Common myeloid progenitor, CD34-positive (primary cell): ENCODE results near the gene PHKG2.

Experiments
- CTCF ChIA-PET: fragments of 350-600 bp; sonication (Branson Sonifier 250); formaldehyde crosslinking; loops from one replicate; lab custom pipeline; 2021; ENCODE audit warnings: antibody characterized with exemption; lab: Charles Lee
- POLR2A ChIA-PET: fragments of 350-600 bp; sonication (Branson Sonifier 250); formaldehyde crosslinking; loops from one replicate; lab custom pipeline; 2021; ENCODE audit warnings: antibody characterized with exemption; lab: Charles Lee
- DNase-seq, 3 donors: peaks; one replicate each; pipeline versions ENCODE4 v3.0.0 to v3.0.0-alpha.2; 2013
- H3K27ac ChIP-seq, 2 experiments: 1 replicate in 1 of 2; 2 replicates in 1 of 2; pipeline ENCODE4 v1.7.0; 2013; ENCODE audit warnings: inconsistent platforms in 2 of 2, low read length in 2 of 2, mild to moderate bottlenecking in 2 of 2, low read depth in 1 of 2, moderate library complexity in 1 of 2; ENCODE audit not compliant: severe bottlenecking in 2 of 2, insufficient read depth in 1 of 2, poor library complexity in 1 of 2
- H3K27me3 ChIP-seq, 5 experiments: replicated peaks in 2 of 5; 1 replicate in 3 of 5; 2 replicates in 2 of 5; pipeline versions ENCODE4 v1.6.1 to v1.7.0; 2013; ENCODE audit warnings: low read length in 4 of 5, mild to moderate bottlenecking in 2 of 5, moderate library complexity in 2 of 5, inconsistent platforms in 1 of 5; ENCODE audit not compliant: insufficient read depth in 5 of 5, control insufficient read depth in 4 of 5
- H3K36me3 ChIP-seq, 4 experiments: 1 replicate in 2 of 4; 2 replicates in 2 of 4; pipeline versions ENCODE4 v1.6.1 to v1.7.0; 2013; ENCODE audit warnings: low read length in 3 of 4, control low read depth in 1 of 4, mild to moderate bottlenecking in 1 of 4; ENCODE audit not compliant: control insufficient read depth in 4 of 4, insufficient read depth in 4 of 4
- H3K4me1 ChIP-seq, 4 experiments: 1 replicate in 3 of 4; 2 replicates in 1 of 4; pipeline versions ENCODE4 v1.6.1 to v1.7.1; 2013; ENCODE audit warnings: low read length in 3 of 4, mild to moderate bottlenecking in 3 of 4, control low read depth in 1 of 4, inconsistent platforms in 1 of 4, moderate library complexity in 1 of 4; ENCODE audit not compliant: control insufficient read depth in 4 of 4, insufficient read depth in 4 of 4; ENCODE audit errors: control extremely low read depth in 1 of 4
- H3K4me3 ChIP-seq, 7 experiments: 1 replicate in 4 of 7; 2 replicates in 3 of 7; pipeline versions ENCODE4 v1.5.1 to v1.7.0; 2013; ENCODE audit warnings: mild to moderate bottlenecking in 7 of 7, low read length in 6 of 7, moderate library complexity in 6 of 7, inconsistent platforms in 2 of 7, low read depth in 2 of 7, control low read depth in 1 of 7; ENCODE audit not compliant: insufficient read depth in 4 of 7, control insufficient read depth in 1 of 7; ENCODE audit errors: extremely low read depth in 1 of 7
- H3K9me3 ChIP-seq, 5 experiments: 1 replicate in 4 of 5; 2 replicates in 1 of 5; pipeline versions ENCODE4 v1.6.1 to v1.7.1; 2013; ENCODE audit warnings: low read length in 4 of 5, mild to moderate bottlenecking in 2 of 5, inconsistent platforms in 1 of 5, low read depth in 1 of 5, moderate library complexity in 1 of 5; ENCODE audit not compliant: control insufficient read depth in 4 of 5, insufficient read depth in 2 of 5; ENCODE audit errors: control extremely low read depth in 1 of 5
- WGBS: methylation state at CpG from one replicate; pipeline ENCODE4 v1.1.5; 2013; ENCODE audit not compliant: insufficient coverage; 5-methylcytosine and 5-hydroxymethylcytosine counted together

The PHKG2 gene

GRCh38 chr16:30738984-30739951, 9.0 kb upstream of the PHKG2 start:
- ChIA-PET POLR2A (no interaction called here), CTCF (no interaction called here)
- Histone ChIP-seq H3K27ac (peak overlapping the region in 1 of 2 experiments; percentile 5), H3K4me3 (no peak overlapping the region), H3K27me3 (no peaks in the 10 kb centered on the region), H3K36me3 (peaks cover 21 to 85% (median 60%) of the 10 kb centered on the region in 4 experiments), H3K9me3 (no peaks in the 10 kb centered on the region), H3K4me1 (no peaks in the 10 kb centered on the region)
- WGBS = 97% methylated on average over 26 of the region's 37 CpGs
- DNase-seq = no peak

- POLR2A ChIA-PET = no interaction called here
- no peak overlapping the region for H3K4me3 ChIP-seq
- no peak for DNase-seq
- no peaks in the 10 kb centered on the region for H3K27me3 ChIP-seq
- no peaks in the 10 kb centered on the region for H3K9me3 ChIP-seq
- H3K27ac ChIP-seq = no peak overlapping the region
- CTCF ChIA-PET = interaction anchor here (0.9 kb wide), 1 partner anchor 19 kb away, joined by 4 read pairs; no protein-coding TSS in a partner anchor
- 88% methylated on average over 5 of the region's 8 CpGs for WGBS
- no peaks in the 10 kb centered on the region for H3K4me1 ChIP-seq
- H3K36me3 ChIP-seq = peaks cover 20 to 90% (median 61%) of the 10 kb centered on the region in 4 experiments
These were observed 7.6 kb upstream of the PHKG2 start for GRCh38 chr16:30740364-30741251.

- Histone ChIP-seq H3K4me1 (no peaks in the 10 kb centered on the region), H3K9me3 (no peaks in the 10 kb centered on the region), H3K27me3 (no peaks in the 10 kb centered on the region), H3K27ac (no peak overlapping the region), H3K4me3 (no peak overlapping the region), H3K36me3 (peaks cover 12 to 82% (median 54%) of the 10 kb centered on the region in 4 experiments)
- 97% methylated on average over 5 of the region's 6 CpGs for WGBS
- CTCF ChIA-PET = no interaction called here
- POLR2A ChIA-PET = no interaction called here
- DNase-seq = no peak
These were observed 6.7 kb upstream of the PHKG2 start for GRCh38 chr16:30741461-30741914.

- Histone ChIP-seq H3K4me3 (no peak overlapping the region), H3K9me3 (no peaks in the 10 kb centered on the region), H3K27ac (no peak overlapping the region), H3K27me3 (no peaks in the 10 kb centered on the region), H3K4me1 (peaks cover 0 to 6% (median 4%) of the 10 kb centered on the region in 4 experiments), H3K36me3 (peaks cover 9 to 60% (median 34%) of the 10 kb centered on the region in 4 experiments)
- DNase-seq = no peak
- CTCF ChIA-PET = interaction anchor here (0.9 to 1.5 kb wide), 2 partner anchors 13 to 17 kb away, joined by 5 to 6 read pairs; no protein-coding TSS in a partner anchor
- POLR2A ChIA-PET = interaction anchor here (0.6 kb wide), 1 partner anchor 84 kb away, joined by 3 read pairs; no protein-coding TSS in a partner anchor
- WGBS = 100% methylated on average over 10 of the region's 11 CpGs
These were observed 4.5 kb upstream of the PHKG2 start for GRCh38 chr16:30743716-30744115.

GRCh38 chr16:30744183-30744582, 4.0 kb upstream of the PHKG2 start:
- no peak for DNase-seq
- H3K36me3 ChIP-seq = peaks cover 6 to 55% (median 29%) of the 10 kb centered on the region in 4 experiments
- peaks cover 3 to 7% (median 5%) of the 10 kb centered on the region in 4 experiments for H3K4me1 ChIP-seq
- H3K27me3 ChIP-seq = no peaks in the 10 kb centered on the region
- ChIA-PET POLR2A (no interaction called here), CTCF (interaction anchor here (0.9 kb wide), 1 partner anchor 16 kb away, joined by 5 read pairs; no protein-coding TSS in a partner anchor)
- WGBS = no CpG with 5 or more reads among the region's 2 CpGs
- no peak overlapping the region for H3K4me3 ChIP-seq
- H3K9me3 ChIP-seq = no peaks in the 10 kb centered on the region
- H3K27ac ChIP-seq = no peak overlapping the region

GRCh38 chr16:30745082-30745481, 3.1 kb upstream of the PHKG2 start:
- H3K9me3 ChIP-seq = no peaks in the 10 kb centered on the region
- H3K4me3 ChIP-seq = no peak overlapping the region
- no peak for DNase-seq
- peaks cover 6 to 48% (median 23%) of the 10 kb centered on the region in 4 experiments for H3K36me3 ChIP-seq
- CTCF ChIA-PET = no interaction called here
- 100% methylated on average over 1 of the region's 2 CpGs for WGBS
- POLR2A ChIA-PET = no interaction called here
- no peak overlapping the region for H3K27ac ChIP-seq
- H3K27me3 ChIP-seq = no peaks in the 10 kb centered on the region
- peaks cover 3 to 13% (median 6%) of the 10 kb centered on the region in 4 experiments for H3K4me1 ChIP-seq
